HL-60 (cell line): Measurements from ENCODE around the gene ZSWIM6.

Experiments
- DNase-seq, 2 experiments: peaks; one replicate each; pipeline ENCODE4 v3.0.0-alpha.2; 2010 to 2020; ENCODE audit warnings: low read depth in 1 of 2, low spot score in 1 of 2
- H3K27ac ChIP-seq: fragments of 250-450 bp; sonication (Bioruptor Pico); replicated peaks from 2 replicates; pipeline ENCODE4 v1.5.1; 2020; ENCODE audit warnings: mild to moderate bottlenecking, moderate library complexity
- H3K27me3 ChIP-seq: fragments of 250-450 bp; sonication (Bioruptor Pico); 2 replicates; pipeline ENCODE4 v1.5.1; 2021; ENCODE audit warnings: mild to moderate bottlenecking, moderate library complexity; ENCODE audit not compliant: insufficient read depth, poor library complexity, severe bottlenecking
- H3K4me3 ChIP-seq: replicated peaks from 2 replicates; pipeline ENCODE4 v1.5.1; 2011; ENCODE audit warnings: mild to moderate bottlenecking, control low read depth, low read length; ENCODE audit not compliant: insufficient read depth
- CTCF ChIP-seq: IDR thresholded peaks from one replicate; pipeline ENCODE4 v1.5.1; 2011; ENCODE audit warnings: low read length, control low read depth, inconsistent platforms; ENCODE audit not compliant: insufficient read depth
- GABPA ChIP-seq: IDR thresholded peaks from 2 replicates; pipeline ENCODE4 v1.6.1; 2012; ENCODE audit warnings: low read depth
- POLR2AphosphoS5 ChIP-seq: IDR thresholded peaks from 2 replicates; pipeline ENCODE4 v1.6.1; 2012; ENCODE audit warnings: low read depth
- REST ChIP-seq: IDR thresholded peaks from 2 replicates; pipeline ENCODE4 v1.6.1; 2012; ENCODE audit warnings: low read depth; ENCODE audit not compliant: insufficient replicate concordance
- SPI1 ChIP-seq: IDR thresholded peaks from 2 replicates; pipeline ENCODE4 v1.6.1; 2012; ENCODE audit warnings: low read depth, mild to moderate bottlenecking, borderline replicate concordance

Gene ZSWIM6

GRCh38 chr5:61425918-61426317 is 93.9 kb downstream of the ZSWIM6 start:
- Histone ChIP-seq H3K27ac (no peak overlapping the region), H3K27me3 (no peaks in the 10 kb centered on the region), H3K4me3 (no peak overlapping the region)
- no peak for DNase-seq
- TF ChIP-seq POLR2AphosphoS5 (no peak), CTCF (no peak), REST (no peak), GABPA (no peak)

- no peak overlapping the region for H3K27ac ChIP-seq
- no peak for DNase-seq
- no peaks in the 10 kb centered on the region for H3K27me3 ChIP-seq
- no peak overlapping the region for H3K4me3 ChIP-seq
- TF ChIP-seq POLR2AphosphoS5 (no peak), GABPA (no peak), SPI1 (no peak), REST (no peak), CTCF (no peak)
These were observed 97.8 kb downstream of the ZSWIM6 start for GRCh38 chr5:61429906-61430305.

GRCh38 chr5:61431923-61432620 is 100.0 kb downstream of the ZSWIM6 start:
- H3K27ac ChIP-seq, result no peak overlapping the region
- no peak for DNase-seq
- H3K4me3 ChIP-seq, result no peak overlapping the region
- H3K27me3 ChIP-seq, result no peaks in the 10 kb centered on the region
- TF ChIP-seq POLR2AphosphoS5 (no peak), SPI1 (no peak), CTCF (no peak), GABPA (no peak), REST (no peak)
